GM19238 (cell line): ENCODE data around the gene RAC2.
"Not testable (repeated sequence)": the region's sequence is repeated elsewhere in the genome, so short reads cannot be mapped to it uniquely, and the experiment has no call there.

Experiments used
- DNase-seq: peaks from one replicate; pipeline ENCODE4 v3.0.0; 2011; ENCODE audit warnings: low spot score; ENCODE audit not compliant: insufficient read length

Gene RAC2

GRCh38 chr22:37206841-37207821, 36.9 kb downstream of the RAC2 start:
- DNase-seq = no peak

GRCh38 chr22:37206118-37206840, 37.8 kb downstream of the RAC2 start:
- no peak for DNase-seq

- no peak for DNase-seq
These were observed 39.0 kb downstream of the RAC2 start for GRCh38 chr22:37205046-37205445.

- DNase-seq = no peak
These were observed 39.9 kb downstream of the RAC2 start for GRCh38 chr22:37204045-37204655.

- no peak for DNase-seq
These were observed 40.6 kb downstream of the RAC2 start for GRCh38 chr22:37203354-37204044.

- DNase-seq = no peak
These were observed 41.4 kb downstream of the RAC2 start for GRCh38 chr22:37202716-37203115.

- DNase-seq = no peak
These were observed 42.0 kb downstream of the RAC2 start for GRCh38 chr22:37202001-37202555.

GRCh38 chr22:37201443-37201820, 42.6 kb downstream of the RAC2 start:
- DNase-seq = not testable (repeated sequence)

- DNase-seq = no peak
These were observed 44.3 kb downstream of the RAC2 start for GRCh38 chr22:37199760-37200108.

GRCh38 chr22:37199103-37199759, 44.8 kb downstream of the RAC2 start:
- peak; percentile 93 for DNase-seq

- peak; percentile 78 for DNase-seq
These were observed 45.6 kb downstream of the RAC2 start for GRCh38 chr22:37198258-37199102.

GRCh38 chr22:37197451-37198257, 46.4 kb downstream of the RAC2 start:
- DNase-seq = no peak

- no peak for DNase-seq
These were observed 47.3 kb downstream of the RAC2 start for GRCh38 chr22:37196539-37197450.

GRCh38 chr22:37195921-37196320, 48.1 kb downstream of the RAC2 start:
- DNase-seq = no peak

- DNase-seq = no peak
These were observed 49.3 kb downstream of the RAC2 start for GRCh38 chr22:37194750-37195149.

GRCh38 chr22:37193629-37194191, 50.4 kb downstream of the RAC2 start:
- no peak for DNase-seq

- DNase-seq = no peak
These were observed 51.3 kb downstream of the RAC2 start for GRCh38 chr22:37192741-37193140.
